ENCODE data around the gene AKT2.

DNA sequence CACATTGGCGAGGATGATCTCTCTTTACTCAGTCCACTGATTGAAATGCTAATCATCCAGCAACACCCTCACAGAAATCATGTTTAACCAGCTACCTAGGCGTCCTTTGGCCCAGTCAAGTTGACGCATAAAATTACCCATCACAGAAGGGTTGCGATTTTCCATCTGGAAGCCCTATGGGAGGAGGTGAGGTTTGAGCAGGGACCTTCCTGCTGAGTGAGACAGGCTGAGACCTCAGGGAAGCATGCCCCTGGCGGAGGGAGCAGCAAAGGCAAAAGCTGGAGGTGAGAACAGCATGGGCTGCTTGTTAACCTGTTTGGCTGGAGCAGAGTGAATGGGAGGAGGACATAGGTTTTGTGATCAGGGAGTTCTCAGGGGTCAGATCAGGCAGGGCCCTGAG is 74.3 kb downstream of the AKT2 start:
- TF ChIP-seq, protein P1, sequence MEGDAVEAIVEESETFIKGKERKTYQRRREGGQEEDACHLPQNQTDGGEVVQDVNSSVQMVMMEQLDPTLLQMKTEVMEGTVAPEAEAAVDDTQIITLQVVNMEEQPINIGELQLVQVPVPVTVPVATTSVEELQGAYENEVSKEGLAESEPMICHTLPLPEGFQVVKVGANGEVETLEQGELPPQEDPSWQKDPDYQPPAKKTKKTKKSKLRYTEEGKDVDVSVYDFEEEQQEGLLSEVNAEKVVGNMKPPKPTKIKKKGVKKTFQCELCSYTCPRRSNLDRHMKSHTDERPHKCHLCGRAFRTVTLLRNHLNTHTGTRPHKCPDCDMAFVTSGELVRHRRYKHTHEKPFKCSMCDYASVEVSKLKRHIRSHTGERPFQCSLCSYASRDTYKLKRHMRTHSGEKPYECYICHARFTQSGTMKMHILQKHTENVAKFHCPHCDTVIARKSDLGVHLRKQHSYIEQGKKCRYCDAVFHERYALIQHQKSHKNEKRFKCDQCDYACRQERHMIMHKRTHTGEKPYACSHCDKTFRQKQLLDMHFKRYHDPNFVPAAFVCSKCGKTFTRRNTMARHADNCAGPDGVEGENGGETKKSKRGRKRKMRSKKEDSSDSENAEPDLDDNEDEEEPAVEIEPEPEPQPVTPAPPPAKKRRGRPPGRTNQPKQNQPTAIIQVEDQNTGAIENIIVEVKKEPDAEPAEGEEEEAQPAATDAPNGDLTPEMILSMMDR (IDR thresholded peaks at IDR 0.05): no peak
- TF ChIP-seq POLR2A (IDR thresholded peaks at IDR 0.05): no peak
- TF ChIP-seq EP300 (IDR thresholded peaks at IDR 0.05): no peak

Data from ovary (tissue), 3 donors.